Testis (tissue), 3 donors: ENCODE data around the gene IGFBP5. TPM values are rescaled to one million over a fixed set of nuclear protein-coding genes. Genes with fewer than 3 reads are reported as not detected.

Source experiments
- DNase-seq: peaks from one replicate; pipeline ENCODE4 v3.0.0-alpha.2; 2019
- H3K27ac ChIP-seq, 2 donors: fragments of 200-600 bp; sonication (generic); one replicate each; pipeline ENCODE4 v1.5.1; 2019
- H3K27me3 ChIP-seq: fragments of 200-600 bp; sonication (generic); one replicate; pipeline ENCODE4 v1.5.1; 2019
- H3K36me3 ChIP-seq: fragments of 200-600 bp; sonication (generic); one replicate; pipeline ENCODE4 v1.5.1; 2017; ENCODE audit warnings: low read depth; ENCODE audit errors: missing control alignments
- H3K4me1 ChIP-seq: fragments of 200-600 bp; sonication (generic); one replicate; pipeline ENCODE4 v1.5.1; 2019
- H3K4me3 ChIP-seq, 2 donors: fragments of 200-600 bp; sonication (generic); one replicate each; pipeline ENCODE4 v1.5.1; 2017 to 2019
- H3K9me3 ChIP-seq: fragments of 200-600 bp; sonication (generic); one replicate; pipeline ENCODE4 v1.5.1; 2017
- POLR2A ChIP-seq: fragments of 450-650 bp; IDR thresholded peaks from one replicate; pipeline ENCODE4 v1.6.1; 2017; ENCODE audit warnings: antibody characterized with exemption, mild to moderate bottlenecking, moderate library complexity
- WGBS, 2 donors: methylation state at CpG; one replicate each; pipeline ENCODE4 v1.1.5; 2018; 5-methylcytosine and 5-hydroxymethylcytosine counted together
- intact Hi-C: fragments of 100-400 bp; cut with DNase I; formaldehyde crosslinking; loops from one replicate; pipeline ENCODE4 v1.15.1; 2023; ENCODE audit warnings: low total_unique reads
- polyA plus RNA-seq: library from polyadenylated mRNA; stranded (reverse); fragments of 350-450 nt; fragmentation: Illumina TruSeq; extraction: RNeasy Lipid Tissue Mini Kit (QIAGEN cat#74804); gene quantifications from one replicate; pipeline ENCODE4 v1.2.3, GENCODE V29; 2014; ENCODE audit warnings: low read depth, low replicate concordance; ENCODE audit not compliant: insufficient read depth
- total RNA-seq, 2 donors: library from RNA; depleted of rRNA; stranded (reverse); fragments of >200 nt; gene quantifications; one replicate each; pipeline ENCODE4 v1.2.3, GENCODE V29; 2016
- TF ChIP-seq, protein P1 (sequence below), 3 experiments: fragments of 450-650 bp in 2 of 3; fragments of 200-600 bp in 1 of 3; sonication (generic) in 1 of 3; IDR thresholded peaks; one replicate each; pipeline ENCODE4 v1.5.1; 2016 to 2019; ENCODE audit warnings: antibody characterized with exemption in 3 of 3, mild to moderate bottlenecking in 2 of 3, moderate library complexity in 1 of 3

Gene IGFBP5
- total and polyA plus RNA-seq, 3 donors from 2014 or later = 169 to 308 (median 228) TPM

DNA sequence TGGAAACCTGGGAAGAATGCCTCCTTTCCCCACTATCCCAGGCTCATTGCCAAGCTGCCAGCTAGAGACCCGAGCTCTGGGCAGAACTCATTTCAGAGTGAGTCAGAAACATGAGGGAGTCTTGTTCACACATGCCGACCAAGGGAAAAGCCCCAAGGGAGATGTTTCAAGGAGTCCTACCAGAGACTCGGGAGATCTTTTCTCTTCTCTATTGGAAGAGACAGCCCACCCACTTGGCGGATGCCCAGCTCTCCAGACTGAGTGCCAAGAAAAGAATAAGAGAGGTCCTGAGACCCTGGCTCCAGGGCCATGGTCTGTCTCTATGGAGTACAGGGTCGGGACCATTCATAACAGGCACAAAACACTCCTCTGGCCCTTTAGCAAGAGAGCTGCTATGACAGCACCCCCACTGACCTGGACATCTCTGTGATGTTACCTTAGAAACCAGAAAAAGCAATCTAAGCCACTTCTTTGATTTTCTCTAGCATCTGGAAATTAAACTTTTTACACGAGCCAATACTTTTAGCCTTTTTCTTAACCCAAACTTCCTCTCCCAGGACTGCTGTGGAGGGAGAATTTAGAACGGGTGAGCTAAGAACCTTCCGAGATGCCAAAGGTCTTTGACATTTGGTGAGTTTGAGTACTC is 18.5 kb upstream of the IGFBP5 start:
- Histone ChIP-seq H3K36me3 (no peaks in the 10 kb centered on the region), H3K27ac (no peak overlapping the region), H3K4me3 (no peak overlapping the region), H3K9me3 (no peaks in the 10 kb centered on the region), H3K4me1 (no peaks in the 10 kb centered on the region), H3K27me3 (no peaks in the 10 kb centered on the region)
- TF ChIP-seq, protein P1, sequence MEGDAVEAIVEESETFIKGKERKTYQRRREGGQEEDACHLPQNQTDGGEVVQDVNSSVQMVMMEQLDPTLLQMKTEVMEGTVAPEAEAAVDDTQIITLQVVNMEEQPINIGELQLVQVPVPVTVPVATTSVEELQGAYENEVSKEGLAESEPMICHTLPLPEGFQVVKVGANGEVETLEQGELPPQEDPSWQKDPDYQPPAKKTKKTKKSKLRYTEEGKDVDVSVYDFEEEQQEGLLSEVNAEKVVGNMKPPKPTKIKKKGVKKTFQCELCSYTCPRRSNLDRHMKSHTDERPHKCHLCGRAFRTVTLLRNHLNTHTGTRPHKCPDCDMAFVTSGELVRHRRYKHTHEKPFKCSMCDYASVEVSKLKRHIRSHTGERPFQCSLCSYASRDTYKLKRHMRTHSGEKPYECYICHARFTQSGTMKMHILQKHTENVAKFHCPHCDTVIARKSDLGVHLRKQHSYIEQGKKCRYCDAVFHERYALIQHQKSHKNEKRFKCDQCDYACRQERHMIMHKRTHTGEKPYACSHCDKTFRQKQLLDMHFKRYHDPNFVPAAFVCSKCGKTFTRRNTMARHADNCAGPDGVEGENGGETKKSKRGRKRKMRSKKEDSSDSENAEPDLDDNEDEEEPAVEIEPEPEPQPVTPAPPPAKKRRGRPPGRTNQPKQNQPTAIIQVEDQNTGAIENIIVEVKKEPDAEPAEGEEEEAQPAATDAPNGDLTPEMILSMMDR (IDR thresholded peaks at IDR 0.05) = no peak
- no peak for TF ChIP-seq POLR2A
- intact Hi-C loops = no loop called here
- WGBS, 2 donors = 56 to 61% methylated on average over 8 of the region's 8 CpGs
- DNase-seq = no peak

DNA sequence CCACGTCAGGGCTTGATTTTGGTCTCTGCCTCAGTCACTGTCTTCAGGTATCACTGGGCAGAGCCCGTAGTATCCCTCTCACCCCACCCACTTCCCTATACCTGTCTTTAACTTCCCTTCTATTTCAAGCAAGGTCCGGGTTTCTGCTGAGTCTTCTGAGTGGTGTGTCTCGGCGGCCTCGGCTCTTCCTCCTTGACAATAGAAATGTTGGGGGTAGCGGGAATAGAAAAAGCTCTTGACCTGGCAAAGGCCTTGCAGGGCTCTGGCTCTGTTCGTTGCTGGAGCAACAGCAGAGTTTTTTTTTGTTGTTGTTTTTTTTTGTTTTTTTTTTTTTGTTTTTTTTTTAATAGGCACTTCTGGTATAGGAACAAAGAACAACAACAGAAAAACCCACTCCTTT is 16.0 kb upstream of the IGFBP5 start:
- intact Hi-C loops = no loop called here
- 79 to 81% methylated on average over 8 of the region's 8 CpGs for WGBS, 2 donors
- Histone ChIP-seq H3K27me3 (no peaks in the 10 kb centered on the region), H3K4me3 (no peak overlapping the region), H3K27ac (no peak overlapping the region), H3K9me3 (no peaks in the 10 kb centered on the region), H3K36me3 (no peaks in the 10 kb centered on the region), H3K4me1 (no peaks in the 10 kb centered on the region)
- TF ChIP-seq POLR2A = no peak
- TF ChIP-seq, protein P1 (IDR thresholded peaks at IDR 0.05) = no peak
- no peak for DNase-seq

DNA sequence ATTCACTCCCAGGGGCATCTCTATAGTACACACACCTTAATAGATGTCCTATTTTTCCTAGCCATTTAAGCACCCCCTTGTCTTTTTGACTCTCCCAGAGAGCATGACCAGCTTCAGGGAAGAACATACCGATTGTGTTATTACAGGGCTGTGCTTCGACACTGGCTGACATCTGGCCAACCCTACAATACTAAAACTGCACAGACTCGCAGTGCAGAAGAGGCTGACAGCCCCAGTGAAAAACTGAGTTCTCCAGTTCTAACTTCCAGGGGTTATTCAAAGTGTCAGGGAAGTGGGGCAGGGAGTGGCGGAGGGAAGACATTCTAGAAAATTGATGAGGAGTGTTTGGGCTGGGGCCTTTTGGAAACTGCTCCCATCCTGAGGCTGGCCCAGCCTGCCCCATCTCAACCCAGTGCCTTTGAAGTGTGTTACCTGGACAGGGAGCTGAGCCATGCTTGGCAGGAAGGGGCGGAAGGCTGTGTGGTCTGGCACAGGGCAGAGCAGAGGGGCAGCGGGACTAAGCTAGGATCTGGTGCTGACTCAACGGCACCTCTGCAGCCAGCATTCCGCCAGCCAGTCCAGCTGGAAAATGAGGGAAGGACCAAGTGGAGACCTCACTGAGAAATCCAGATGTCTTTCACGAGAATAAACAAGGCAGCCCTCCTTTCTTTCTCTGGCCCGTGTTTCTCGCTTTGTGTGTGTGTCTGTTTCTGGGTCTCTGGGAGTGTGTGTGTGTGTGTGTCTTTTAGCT is 15.4 kb upstream of the IGFBP5 start:
- intact Hi-C loops = no loop called here
- Histone ChIP-seq H3K27me3 (no peaks in the 10 kb centered on the region), H3K4me3 (no peak overlapping the region), H3K27ac (no peak overlapping the region), H3K4me1 (no peaks in the 10 kb centered on the region), H3K36me3 (no peaks in the 10 kb centered on the region), H3K9me3 (no peaks in the 10 kb centered on the region)
- DNase-seq = no peak
- TF ChIP-seq, protein P1 (IDR thresholded peaks at IDR 0.05) = no peak
- no peak for TF ChIP-seq POLR2A
- WGBS, 2 donors = 64 to 69% methylated on average over 9 to 11 of the region's 11 CpGs

DNA sequence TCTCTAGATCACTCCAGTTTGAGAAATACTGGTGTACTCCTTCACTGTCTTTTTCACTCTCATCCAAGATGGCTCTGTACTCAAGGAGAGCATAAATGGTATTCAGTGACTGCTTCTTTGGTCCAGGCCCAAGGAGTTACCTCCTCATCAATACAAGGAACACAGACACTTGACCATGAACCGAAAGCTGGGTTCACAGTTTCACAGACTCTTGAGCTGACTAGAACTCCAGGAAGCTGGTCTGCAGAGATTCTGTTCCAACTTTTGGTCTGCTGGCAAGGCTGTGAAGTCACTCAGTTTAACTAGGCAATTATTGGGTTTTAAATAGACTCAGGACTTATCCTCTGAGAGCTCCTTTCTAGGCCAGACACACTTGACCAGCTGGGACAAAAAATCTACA is 7.4 kb upstream of the IGFBP5 start:
- H3K4me1 ChIP-seq = no peaks in the 10 kb centered on the region
- no peak overlapping the region for H3K27ac ChIP-seq
- no peak for TF ChIP-seq POLR2A
- TF ChIP-seq, protein P1 (IDR thresholded peaks at IDR 0.05) = no peak
- no peaks in the 10 kb centered on the region for H3K27me3 ChIP-seq
- H3K4me3 ChIP-seq = no peak overlapping the region
- no peaks in the 10 kb centered on the region for H3K9me3 ChIP-seq
- H3K36me3 ChIP-seq = no peaks in the 10 kb centered on the region
- intact Hi-C loops = no loop called here
- WGBS, 2 donors = 65 to 75% methylated on average over 1 of the region's 1 CpG
- no peak for DNase-seq
